NCI-H345 (cell line): Measurements from ENCODE around the gene NAP1L4.
A peak's percentile ranks its signal among the peaks of the same experiment; 100 is the strongest.
"Not testable (repeated sequence)": the region's sequence is repeated elsewhere in the genome, so short reads cannot be mapped to it uniquely, and the experiment has no call there.

Experiments
- DNase-seq: peaks from one replicate; lab custom pipeline; 2025; lab: John Stamatoyannopoulos, UW

NAP1L4 gene

GRCh38 chr11:2921742-2922493 is 70.2 kb downstream of the NAP1L4 start:
- DNase-seq, result no peak

GRCh38 chr11:2921261-2921660 is 70.9 kb downstream of the NAP1L4 start:
- no peak for DNase-seq

GRCh38 chr11:2920343-2920742 is 71.8 kb downstream of the NAP1L4 start:
- DNase-seq, result no peak

- no peak for DNase-seq
These were observed 72.3 kb downstream of the NAP1L4 start for GRCh38 chr11:2919837-2920236.

- DNase-seq, result no peak
These were observed 72.9 kb downstream of the NAP1L4 start for GRCh38 chr11:2919188-2919587.

GRCh38 chr11:2917842-2918490 is 74.2 kb downstream of the NAP1L4 start:
- DNase-seq, result no peak

GRCh38 chr11:2916892-2917645 is 75.1 kb downstream of the NAP1L4 start:
- DNase-seq, result no peak

- no peak for DNase-seq
These were observed 75.8 kb downstream of the NAP1L4 start for GRCh38 chr11:2916114-2916891.

GRCh38 chr11:2915473-2915872 is 76.7 kb downstream of the NAP1L4 start:
- no peak for DNase-seq

- DNase-seq, result peak; percentile 24
These were observed 77.5 kb downstream of the NAP1L4 start for GRCh38 chr11:2914455-2915195.

- no peak for DNase-seq
These were observed 78.4 kb downstream of the NAP1L4 start for GRCh38 chr11:2913776-2914175.

- no peak for DNase-seq
These were observed 79.1 kb downstream of the NAP1L4 start for GRCh38 chr11:2913019-2913431.

- DNase-seq, result no peak
These were observed 79.6 kb downstream of the NAP1L4 start for GRCh38 chr11:2912498-2912897.

- no peak for DNase-seq
These were observed 80.2 kb downstream of the NAP1L4 start for GRCh38 chr11:2911785-2912391.

GRCh38 chr11:2911088-2911784 is 80.9 kb downstream of the NAP1L4 start:
- DNase-seq, result no peak

GRCh38 chr11:2910401-2910955 is 81.7 kb downstream of the NAP1L4 start:
- DNase-seq, result no peak

- DNase-seq, result no peak
These were observed 82.8 kb downstream of the NAP1L4 start for GRCh38 chr11:2909133-2909902.

GRCh38 chr11:2908130-2908529 is 84.0 kb downstream of the NAP1L4 start:
- no peak for DNase-seq

GRCh38 chr11:2905299-2905698 is 86.8 kb downstream of the NAP1L4 start:
- not testable (repeated sequence) for DNase-seq
